ENCODE data around the gene RFWD3.

Gene RFWD3

DNA sequence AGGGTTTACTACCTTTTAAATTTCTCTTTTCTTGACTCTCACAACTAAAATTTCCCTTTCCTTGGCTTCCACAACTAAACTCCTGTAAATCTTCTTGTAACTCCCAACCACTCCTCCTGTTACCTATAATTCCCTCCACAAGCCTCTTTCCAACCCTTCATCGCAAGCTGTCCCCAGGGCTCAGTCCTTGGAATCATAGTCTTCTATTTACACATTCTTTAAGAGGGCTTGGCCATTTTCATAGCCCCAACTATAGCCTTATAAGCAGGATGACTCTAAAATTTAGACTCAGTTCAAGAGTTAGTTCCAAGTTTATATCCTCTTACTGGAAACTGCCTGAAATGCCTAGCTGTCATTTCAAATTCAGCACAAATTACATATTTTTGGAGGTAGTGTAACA, 83.7 kb downstream of the RFWD3 start:
- ATAC-seq (ENCODE audit: insufficient read depth, low read depth), result no peak
- no peak for TF ChIP-seq EZH2 (IDR thresholded peaks at IDR 0.05; ENCODE audit: borderline replicate concordance, low read depth, low read length, severe bottlenecking)
- no peak for TF ChIP-seq CTCF (IDR thresholded peaks at IDR 0.05; ENCODE audit: borderline replicate concordance, extremely low read depth, low read length, poor library complexity, severe bottlenecking)
- H3K36me3 ChIP-seq (ENCODE audit: insufficient read depth, low read length), result no peaks in the 10 kb centered on the region
- no peak overlapping the region for H2AFZ ChIP-seq (ENCODE audit: low read depth, low read length)
- H3K9me3 ChIP-seq (ENCODE audit: insufficient read depth, low read length, severe bottlenecking), result no peaks in the 10 kb centered on the region
- no peak overlapping the region for H3K4me3 ChIP-seq (ENCODE audit: low read depth in 1 of 2, low read length in 2 of 2)
- H3K4me1 ChIP-seq (ENCODE audit: insufficient read depth, low read length), result peaks cover 8% of the 10 kb centered on the region; the same call in 1 of the 2 replicates
- no peak overlapping the region for H3K9ac ChIP-seq (ENCODE audit: low read depth, low read length)
- no peaks in the 10 kb centered on the region for H4K20me1 ChIP-seq (ENCODE audit: insufficient read depth, low read length)
- DNase-seq, result no peak
- H3K4me2 ChIP-seq (ENCODE audit: insufficient read depth, low read length), result no peak overlapping the region
- peaks cover 57% of the 10 kb centered on the region for H3K79me2 ChIP-seq (ENCODE audit: insufficient read depth, low read length)
- H3K27ac ChIP-seq (ENCODE audit: low read length), result no peak overlapping the region
- H3K27me3 ChIP-seq (ENCODE audit: insufficient read depth, low read length, poor library complexity), result no peaks in the 10 kb centered on the region

- H2AFZ ChIP-seq (ENCODE audit: low read depth, low read length), result no peak overlapping the region
- DNase-seq (no peak), ATAC-seq (ENCODE audit: insufficient read depth, low read depth) (no peak)
- no peak overlapping the region for H3K4me2 ChIP-seq (ENCODE audit: insufficient read depth, low read length)
- no peaks in the 10 kb centered on the region for H3K36me3 ChIP-seq (ENCODE audit: insufficient read depth, low read length)
- H3K27me3 ChIP-seq (ENCODE audit: insufficient read depth, low read length, poor library complexity), result no peaks in the 10 kb centered on the region
- no peak for TF ChIP-seq EZH2 (IDR thresholded peaks at IDR 0.05; ENCODE audit: borderline replicate concordance, low read depth, low read length, severe bottlenecking)
- H3K27ac ChIP-seq (ENCODE audit: low read length), result no peak overlapping the region
- H3K79me2 ChIP-seq (ENCODE audit: insufficient read depth, low read length), result peaks cover 59% of the 10 kb centered on the region
- no peaks in the 10 kb centered on the region for H3K9me3 ChIP-seq (ENCODE audit: insufficient read depth, low read length, severe bottlenecking)
- peaks cover 8% of the 10 kb centered on the region; the same call in 1 of the 2 replicates for H3K4me1 ChIP-seq (ENCODE audit: insufficient read depth, low read length)
- H4K20me1 ChIP-seq (ENCODE audit: insufficient read depth, low read length), result peaks cover 5% of the 10 kb centered on the region; the same call in 1 of the 2 replicates
- H3K9ac ChIP-seq (ENCODE audit: low read depth, low read length), result no peak overlapping the region
- H3K4me3 ChIP-seq (ENCODE audit: low read depth in 1 of 2, low read length in 2 of 2), result no peak overlapping the region
These were observed 85.8 kb downstream of the RFWD3 start for GRCh38 chr16:74580833-74581232.

- ATAC-seq (ENCODE audit: insufficient read depth, low read depth), result no peak
- no peaks in the 10 kb centered on the region for H3K9me3 ChIP-seq (ENCODE audit: insufficient read depth, low read length, severe bottlenecking)
- peaks cover 1% of the 10 kb centered on the region; the same call in 1 of the 2 replicates for H3K4me1 ChIP-seq (ENCODE audit: insufficient read depth, low read length)
- TF ChIP-seq EZH2 (IDR thresholded peaks at IDR 0.05; ENCODE audit: borderline replicate concordance, low read depth, low read length, severe bottlenecking), result no peak
- no peak for TF ChIP-seq CTCF (IDR thresholded peaks at IDR 0.05; ENCODE audit: borderline replicate concordance, extremely low read depth, low read length, poor library complexity, severe bottlenecking)
- H3K27ac ChIP-seq (ENCODE audit: low read length), result no peak overlapping the region
- DNase-seq, result no peak
- no peak overlapping the region for H3K4me2 ChIP-seq (ENCODE audit: insufficient read depth, low read length)
- no peak overlapping the region for H2AFZ ChIP-seq (ENCODE audit: low read depth, low read length)
- H3K27me3 ChIP-seq (ENCODE audit: insufficient read depth, low read length, poor library complexity), result no peaks in the 10 kb centered on the region
- H3K79me2 ChIP-seq (ENCODE audit: insufficient read depth, low read length), result peaks cover 47% of the 10 kb centered on the region
- H4K20me1 ChIP-seq (ENCODE audit: insufficient read depth, low read length), result peaks cover 5% of the 10 kb centered on the region; the same call in 1 of the 2 replicates
- no peaks in the 10 kb centered on the region for H3K36me3 ChIP-seq (ENCODE audit: insufficient read depth, low read length)
- no peak overlapping the region for H3K9ac ChIP-seq (ENCODE audit: low read depth, low read length)
- H3K4me3 ChIP-seq (ENCODE audit: low read depth in 1 of 2, low read length in 2 of 2), result no peak overlapping the region
These were observed 87.8 kb downstream of the RFWD3 start for GRCh38 chr16:74578838-74579237.

- H4K20me1 ChIP-seq (ENCODE audit: insufficient read depth, low read length), result peaks cover 5% of the 10 kb centered on the region; the same call in 1 of the 2 replicates
- no peak overlapping the region for H2AFZ ChIP-seq (ENCODE audit: low read depth, low read length)
- DNase-seq (no peak), ATAC-seq (ENCODE audit: insufficient read depth, low read depth) (no peak)
- TF ChIP-seq CTCF (IDR thresholded peaks at IDR 0.05; ENCODE audit: borderline replicate concordance, extremely low read depth, low read length, poor library complexity, severe bottlenecking) (no peak), EZH2 (IDR thresholded peaks at IDR 0.05; ENCODE audit: borderline replicate concordance, low read depth, low read length, severe bottlenecking) (no peak)
- H3K4me1 ChIP-seq (ENCODE audit: insufficient read depth, low read length), result no peaks in the 10 kb centered on the region
- H3K79me2 ChIP-seq (ENCODE audit: insufficient read depth, low read length), result peaks cover 43% of the 10 kb centered on the region
- no peak overlapping the region for H3K4me2 ChIP-seq (ENCODE audit: insufficient read depth, low read length)
- no peak overlapping the region for H3K4me3 ChIP-seq (ENCODE audit: low read depth in 1 of 2, low read length in 2 of 2)
- H3K9me3 ChIP-seq (ENCODE audit: insufficient read depth, low read length, severe bottlenecking), result no peaks in the 10 kb centered on the region
- H3K27ac ChIP-seq (ENCODE audit: low read length), result no peak overlapping the region
- H3K27me3 ChIP-seq (ENCODE audit: insufficient read depth, low read length, poor library complexity), result no peaks in the 10 kb centered on the region
- no peaks in the 10 kb centered on the region for H3K36me3 ChIP-seq (ENCODE audit: insufficient read depth, low read length)
- H3K9ac ChIP-seq (ENCODE audit: low read depth, low read length), result no peak overlapping the region
These were observed 88.2 kb downstream of the RFWD3 start for GRCh38 chr16:74578433-74578832.
